ENCODE measurements around the gene HNRNPK.

Gene HNRNPK

GRCh38 chr9:83932851-83933250 lies 47.2 kb downstream of the HNRNPK start:
- no peak for DNase-seq

DNA sequence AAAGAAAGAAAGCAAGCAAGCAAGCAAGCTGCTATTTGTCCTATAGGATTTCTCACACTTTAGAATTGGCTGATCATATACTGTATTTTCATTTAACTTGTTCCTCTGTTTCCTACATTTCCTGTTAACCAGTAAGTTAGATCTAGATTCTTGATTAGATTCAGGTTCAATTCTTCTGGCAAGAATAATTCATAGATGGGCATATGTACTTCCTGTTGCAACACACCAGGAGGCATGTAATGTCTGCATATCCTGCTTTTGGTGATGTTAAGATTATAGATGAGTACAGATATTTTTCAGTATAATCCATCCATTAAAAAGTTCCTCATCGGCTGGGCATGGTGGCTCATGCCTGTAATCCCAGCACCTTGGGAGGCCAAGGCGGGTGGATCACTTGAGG lies 48.0 kb downstream of the HNRNPK start:
- no peak for DNase-seq

GRCh38 chr9:83930881-83931280 lies 49.1 kb downstream of the HNRNPK start:
- DNase-seq, result no peak

DNA sequence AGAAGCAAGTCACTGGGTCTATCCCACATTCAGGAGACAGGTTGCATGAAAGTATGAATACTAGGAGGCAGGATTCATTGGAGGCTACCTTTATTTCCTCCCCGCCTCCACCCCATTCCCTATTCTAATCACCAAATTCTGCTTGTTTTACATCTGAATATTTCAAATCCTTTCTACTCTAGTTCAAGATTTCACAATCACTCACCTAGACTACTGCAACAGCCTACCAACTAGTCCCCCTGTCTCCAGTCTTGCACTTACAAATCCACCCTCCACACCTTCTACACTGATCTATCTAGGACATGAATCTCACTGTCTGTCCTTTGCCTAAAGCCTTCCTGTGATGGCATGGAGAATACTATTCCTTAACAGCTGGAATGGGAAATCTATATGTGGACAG lies 52.4 kb downstream of the HNRNPK start:
- no peak for DNase-seq

- peak; percentile 99 for DNase-seq
Observed at GRCh38 chr9:83920927-83921707, 58.9 kb downstream of the HNRNPK start, which contains the start of gene KIF27. KIF27 (minus strand) TSS chr9:83921432; CDS start chr9:83915591, 5,841 bp downstream.

GRCh38 chr9:83920469-83920926 lies 59.5 kb downstream of the HNRNPK start:
- no peak for DNase-seq

- DNase-seq, result no peak
Observed at GRCh38 chr9:83919111-83919510, 60.9 kb downstream of the HNRNPK start.

Measured in islet precursor cell (in vitro differentiated cells).